GM18511 (cell line): ENCODE results near the gene ADCY3.

ENCODE experiments used
- ATAC-seq: cut with Tn5 transposase; IDR thresholded peaks from one replicate; pipeline ENCODE4 v1.9.1; 2021; ENCODE audit warnings: mild to moderate bottlenecking, moderate library complexity; ENCODE audit not compliant: unreplicated experiment

The ADCY3 gene

DNA sequence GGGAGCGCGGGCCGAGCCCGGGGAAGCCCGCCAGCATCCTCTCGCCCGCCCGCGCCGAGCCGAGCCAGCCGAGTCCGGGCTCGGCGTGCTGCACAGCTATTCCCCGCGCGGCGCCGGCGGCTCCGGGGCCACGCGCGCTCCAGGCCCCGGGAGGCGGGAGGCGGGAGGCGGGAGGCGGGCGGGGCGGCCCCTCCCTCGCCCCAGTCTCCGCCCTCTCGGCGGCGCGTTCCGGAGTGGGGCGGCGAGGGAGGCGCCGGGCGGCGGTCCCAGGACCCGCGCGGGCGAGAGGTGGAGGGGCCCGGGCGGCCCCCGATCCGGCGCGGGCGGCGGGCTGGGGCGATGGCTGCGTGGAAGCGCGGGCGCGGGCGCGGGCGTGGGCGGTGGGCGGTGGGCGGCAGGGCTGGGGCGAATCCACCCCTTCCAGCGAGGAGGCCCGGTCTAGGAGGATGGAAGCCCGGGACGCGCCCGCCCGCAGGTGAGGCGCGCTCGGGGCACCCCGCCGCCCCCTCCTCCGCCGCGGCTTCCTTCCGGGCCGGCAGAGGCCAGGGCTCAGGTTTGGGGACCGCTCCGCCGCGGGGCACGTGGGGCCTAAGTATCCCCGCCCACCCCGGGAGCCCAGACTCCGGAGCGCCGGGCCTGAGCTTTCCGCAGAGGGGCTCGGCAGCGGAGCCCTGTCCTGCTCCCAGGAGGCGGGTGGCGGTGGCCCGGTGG lies at the start of gene ADCY3:
ADCY3 (minus strand) TSS at position 140 of the 711 bp plus-strand sequence. CDS start 1,250 bp downstream, outside the sequence.
- peak; percentile 65 for ATAC-seq

DNA sequence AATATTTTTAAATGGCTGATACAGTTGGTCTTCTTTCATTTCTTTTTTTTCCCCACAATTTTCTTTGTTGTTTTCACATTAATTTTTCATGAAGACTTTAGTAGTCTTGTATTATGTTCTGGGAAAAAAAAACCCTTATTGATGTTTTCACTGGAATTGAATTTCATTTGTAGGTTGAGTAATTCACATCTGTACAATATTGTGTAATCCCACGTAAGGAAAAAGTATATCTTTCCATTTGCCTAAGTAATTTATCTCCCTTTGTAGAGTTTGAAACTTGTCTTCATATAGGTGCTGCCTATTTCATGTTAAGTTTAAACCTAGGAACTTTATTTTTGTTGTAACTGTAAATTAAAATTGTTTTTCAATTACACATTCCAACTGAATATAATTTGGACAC lies 49.7 kb upstream of the ADCY3 start:
- no peak for ATAC-seq

DNA sequence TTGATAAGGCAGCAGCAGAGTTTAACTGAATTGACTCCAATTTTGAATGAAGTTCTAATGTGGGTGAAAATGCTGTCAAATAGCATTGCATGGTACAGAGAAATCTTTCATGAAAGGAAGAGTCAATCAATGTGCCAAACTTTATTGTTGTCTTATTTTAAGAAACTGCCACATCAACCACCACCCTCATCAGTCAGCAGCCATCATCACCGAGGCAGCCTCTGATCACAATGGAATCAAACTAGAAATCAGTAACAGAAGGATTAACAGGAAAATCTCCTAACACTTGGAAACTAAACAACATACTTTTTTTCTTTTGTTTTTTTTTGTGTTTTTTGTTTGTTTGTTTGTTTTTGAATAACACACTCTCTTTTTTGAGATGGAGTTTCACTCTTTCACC lies 41.9 kb upstream of the ADCY3 start:
- ATAC-seq, result no peak

DNA sequence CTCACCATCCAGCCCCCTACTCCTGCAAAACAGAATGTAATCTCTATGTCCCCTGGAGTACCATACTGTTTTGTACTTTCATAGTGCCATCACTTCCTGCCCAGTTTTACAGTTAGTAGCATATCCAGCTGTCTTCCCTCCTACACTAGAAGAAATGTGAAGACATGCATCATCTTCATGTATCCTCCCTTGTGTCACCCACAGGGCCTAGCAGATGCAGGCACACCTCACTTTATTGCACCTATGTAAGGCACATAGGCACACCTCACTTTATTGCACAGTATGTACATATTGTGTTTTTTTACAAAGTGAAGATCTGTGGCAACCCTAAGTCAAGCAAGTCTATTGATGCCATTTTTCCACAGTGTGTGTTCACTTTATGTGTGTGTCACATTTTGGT lies 39.7 kb upstream of the ADCY3 start:
- no peak for ATAC-seq

DNA sequence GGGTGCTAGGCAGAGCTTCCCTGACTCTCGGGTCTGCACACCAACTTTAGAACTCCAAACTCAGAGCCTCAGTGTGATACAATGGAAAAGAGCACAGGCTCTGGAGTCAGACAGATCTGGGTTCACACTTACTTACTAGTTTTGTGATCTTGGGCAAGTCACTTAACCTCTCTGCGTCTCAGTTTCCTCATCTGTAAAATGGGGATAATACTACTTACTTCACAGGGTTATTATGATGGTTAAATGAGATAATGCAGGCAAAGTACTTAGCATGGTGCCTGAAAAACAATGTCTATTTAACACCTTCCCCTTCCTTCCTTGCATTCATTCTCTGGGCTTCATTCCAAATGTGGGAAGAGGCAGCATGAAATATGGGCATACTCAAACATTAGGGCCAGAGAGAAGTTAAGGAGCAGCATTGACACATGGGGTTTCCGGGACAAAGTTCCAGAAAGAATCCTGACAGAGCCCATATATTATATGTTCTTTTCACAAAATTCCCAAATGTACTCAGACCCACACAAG lies 38.4 kb upstream of the ADCY3 start:
- ATAC-seq, result no peak

DNA sequence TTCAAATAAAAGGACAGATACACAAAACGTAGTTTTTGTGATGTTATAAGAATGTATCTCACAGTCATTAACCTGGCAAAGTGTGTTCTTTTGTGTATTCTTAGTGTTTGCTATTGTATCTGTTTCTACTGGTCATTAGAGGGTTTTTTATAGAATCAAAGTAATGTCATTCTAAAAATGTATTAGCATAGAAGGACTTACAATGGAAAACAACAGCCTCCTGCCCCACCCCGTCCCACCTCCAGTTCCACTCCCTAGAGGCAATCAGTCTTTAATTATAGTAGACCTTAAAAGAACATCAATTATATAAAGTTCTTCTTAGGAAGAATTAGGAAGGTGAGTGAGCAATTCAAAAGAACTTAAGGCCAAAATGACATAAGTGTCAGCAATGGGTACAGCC lies 37.9 kb upstream of the ADCY3 start:
- ATAC-seq, result no peak

DNA sequence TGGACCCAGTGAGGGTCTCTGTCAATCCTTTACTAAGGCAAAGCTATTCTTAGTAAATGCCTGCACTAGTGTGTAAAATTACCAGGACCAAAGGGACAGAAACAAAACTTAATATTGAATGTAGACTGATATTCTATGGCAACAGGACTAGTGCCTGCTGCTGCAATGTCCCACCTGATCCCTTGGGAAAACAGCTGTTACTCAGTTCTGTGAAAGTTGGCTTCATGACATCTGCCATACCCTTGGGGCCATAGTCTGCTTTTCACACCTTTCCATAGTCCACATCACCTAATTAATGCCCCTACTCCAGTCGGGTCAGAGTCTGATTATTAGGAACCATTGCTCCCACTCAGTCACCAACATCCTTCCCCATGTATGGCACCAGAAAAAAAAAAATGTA lies 37.2 kb upstream of the ADCY3 start:
- ATAC-seq, result no peak

DNA sequence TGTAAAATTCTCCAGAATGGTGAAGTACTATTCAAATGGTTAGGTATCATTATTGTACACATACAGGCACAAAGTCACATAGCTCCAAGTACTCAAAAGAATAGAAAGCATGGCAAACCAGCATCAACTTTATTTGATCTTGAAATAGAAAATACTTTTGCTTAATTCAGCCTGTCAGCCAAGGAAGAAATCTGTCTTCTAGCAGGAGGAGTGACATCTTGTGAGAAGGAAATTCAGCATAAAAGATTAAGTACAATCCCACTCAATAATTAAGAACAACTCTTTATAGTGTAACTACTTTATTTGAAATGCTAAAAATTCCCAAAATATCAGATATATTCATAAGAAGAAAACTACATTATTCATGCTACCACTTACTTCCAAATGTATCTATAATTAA lies 35.9 kb upstream of the ADCY3 start:
- no peak for ATAC-seq

DNA sequence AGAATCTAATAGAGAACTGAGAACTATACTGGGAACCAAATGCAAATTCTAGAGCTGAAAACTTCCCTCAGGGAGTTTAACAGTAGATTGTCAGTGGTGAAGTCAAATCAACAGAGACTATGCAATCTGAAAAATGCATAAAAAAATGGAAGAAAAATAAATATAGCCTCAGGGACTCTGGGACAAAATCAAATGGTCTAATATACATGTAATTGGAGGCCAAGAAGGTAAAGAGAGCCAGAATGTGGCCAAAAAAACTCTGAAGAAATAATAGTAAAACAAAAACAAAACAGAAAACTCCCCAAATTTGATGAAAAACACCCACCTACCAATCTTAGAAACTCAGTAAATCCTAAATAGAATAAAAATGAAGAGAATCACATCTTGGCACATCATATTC lies 35.2 kb upstream of the ADCY3 start:
- ATAC-seq, result no peak

DNA sequence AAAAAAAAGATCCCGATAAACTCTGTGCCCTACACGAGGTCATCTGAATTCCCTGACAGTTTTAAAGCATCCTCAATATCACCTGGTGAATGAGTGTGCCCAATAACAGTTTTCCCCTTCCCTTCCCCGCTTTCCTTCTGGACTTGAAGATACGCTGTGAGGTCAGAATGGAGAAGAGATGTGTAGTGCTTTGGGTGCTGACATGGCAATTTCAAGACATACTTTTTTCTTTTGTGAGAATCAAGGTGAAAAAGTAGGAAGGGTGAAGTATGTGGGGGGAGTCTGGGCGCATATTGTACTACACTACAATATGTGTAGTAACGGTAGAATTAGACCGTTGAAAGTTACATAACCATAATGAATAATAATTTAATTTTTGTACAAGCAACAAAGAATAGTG lies 30.1 kb upstream of the ADCY3 start:
- ATAC-seq, result no peak

DNA sequence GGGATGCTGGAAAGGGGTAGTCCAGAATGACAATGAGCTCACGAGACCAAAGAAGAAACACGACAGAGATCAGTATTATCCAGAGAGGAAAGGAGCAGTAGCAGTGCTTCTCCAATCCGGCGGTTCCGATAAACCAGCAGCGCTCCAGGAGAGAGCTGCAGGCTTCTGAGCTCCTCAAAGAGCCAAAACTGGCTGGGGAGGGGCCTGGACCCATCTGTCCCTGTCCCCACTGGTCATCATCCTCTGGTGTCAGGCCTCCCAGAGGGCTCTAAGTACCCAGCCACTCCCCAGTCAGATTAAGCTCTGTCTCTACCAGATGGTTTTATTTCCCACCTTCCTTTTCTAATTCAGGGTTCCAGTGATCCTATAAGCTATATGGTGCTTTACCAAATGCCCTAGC lies 28.5 kb upstream of the ADCY3 start:
- no peak for ATAC-seq

DNA sequence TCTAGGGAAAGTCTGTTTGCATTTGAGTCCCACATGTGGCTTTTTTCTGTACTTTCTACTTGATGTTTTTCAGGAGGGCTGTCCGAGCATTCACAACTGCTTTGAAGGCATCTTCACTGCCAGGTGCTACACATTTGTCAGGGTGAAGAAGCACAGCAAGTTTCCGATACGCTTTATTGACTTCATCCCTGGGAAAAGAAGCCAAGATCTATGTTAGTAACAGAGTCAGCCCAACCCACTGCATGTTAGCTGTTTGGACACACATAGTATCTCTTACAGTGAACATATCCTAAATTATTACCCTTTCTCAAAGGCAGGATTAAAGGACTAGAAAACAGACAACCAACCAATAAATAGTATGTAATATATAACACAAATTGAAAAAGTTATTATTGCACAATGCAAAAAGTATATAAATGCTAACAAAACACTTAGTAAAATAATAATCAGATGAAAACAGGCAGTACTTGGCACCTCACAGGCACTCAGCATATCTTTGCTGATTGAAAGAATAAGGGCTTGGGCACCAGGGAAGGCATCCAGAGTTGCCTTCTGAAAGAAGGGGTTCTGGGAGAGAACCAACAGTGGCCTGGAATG lies 27.6 kb upstream of the ADCY3 start:
- ATAC-seq, result no peak

DNA sequence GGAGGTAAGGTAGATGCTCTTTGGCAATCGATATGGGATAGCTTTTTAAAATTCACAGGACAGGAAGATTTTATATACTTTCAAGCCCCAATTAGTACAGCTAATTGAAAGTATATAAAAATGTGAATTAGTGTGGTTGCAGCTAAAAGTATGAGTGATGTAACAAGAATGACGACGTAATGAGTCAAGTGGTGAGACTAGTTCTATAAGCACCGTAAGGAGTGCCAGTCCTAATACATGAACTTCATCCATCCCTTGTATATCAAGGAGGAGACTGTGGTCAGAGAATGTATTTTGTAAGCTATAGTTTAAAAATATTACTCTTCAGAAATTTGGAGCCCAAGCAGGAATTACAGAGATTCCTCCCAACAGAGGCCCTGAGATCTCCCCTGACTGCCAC lies 25.9 kb upstream of the ADCY3 start:
- no peak for ATAC-seq

DNA sequence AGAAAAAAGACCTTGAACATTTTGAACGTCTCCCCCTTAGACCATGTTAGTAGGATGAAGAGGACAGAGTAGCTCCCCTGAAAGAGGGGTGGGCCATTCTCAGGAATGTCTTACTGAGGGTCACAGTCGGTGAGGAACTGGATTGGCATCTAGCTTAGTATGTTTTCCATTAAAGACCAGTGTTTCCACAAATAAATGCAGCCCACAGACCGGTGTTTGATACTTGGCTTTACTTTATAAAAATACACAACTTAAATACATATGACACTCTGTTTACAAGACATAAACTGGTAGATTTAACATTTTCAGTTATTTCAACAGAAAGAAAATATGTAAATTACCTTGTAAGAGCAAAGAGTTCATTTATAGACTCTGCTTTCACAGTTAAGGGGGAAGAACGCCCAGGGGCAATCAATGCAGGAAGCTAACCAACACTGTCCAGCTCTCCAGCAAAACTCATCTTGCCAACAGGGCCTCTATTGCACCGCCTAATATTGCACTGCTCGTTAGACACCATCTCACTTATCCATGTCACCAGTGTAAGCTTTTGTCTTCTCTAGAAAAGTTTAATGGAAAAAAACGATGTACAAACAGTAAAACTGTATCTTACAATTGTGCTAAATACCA lies 23.5 kb upstream of the ADCY3 start:
- ATAC-seq, result no peak

DNA sequence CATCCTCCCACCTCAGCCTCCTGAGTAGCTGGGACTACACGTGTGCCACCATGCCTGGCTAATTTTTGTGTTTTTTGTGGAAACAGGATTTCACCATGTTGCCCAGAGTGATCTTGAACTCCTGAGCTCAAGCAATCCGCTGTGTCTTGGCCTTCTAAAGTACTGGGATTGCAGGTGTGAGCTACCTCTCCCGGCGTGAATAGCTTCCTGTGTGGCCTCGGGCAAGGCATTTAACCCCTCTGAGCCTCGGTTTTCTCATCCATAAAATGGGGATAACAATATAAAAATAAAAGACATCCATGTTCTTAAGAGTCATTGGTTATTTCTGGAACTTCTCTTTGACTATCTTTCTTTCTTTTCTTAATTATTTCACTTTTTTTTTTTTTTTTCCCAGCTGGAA lies 19.3 kb upstream of the ADCY3 start:
- ATAC-seq, result no peak

DNA sequence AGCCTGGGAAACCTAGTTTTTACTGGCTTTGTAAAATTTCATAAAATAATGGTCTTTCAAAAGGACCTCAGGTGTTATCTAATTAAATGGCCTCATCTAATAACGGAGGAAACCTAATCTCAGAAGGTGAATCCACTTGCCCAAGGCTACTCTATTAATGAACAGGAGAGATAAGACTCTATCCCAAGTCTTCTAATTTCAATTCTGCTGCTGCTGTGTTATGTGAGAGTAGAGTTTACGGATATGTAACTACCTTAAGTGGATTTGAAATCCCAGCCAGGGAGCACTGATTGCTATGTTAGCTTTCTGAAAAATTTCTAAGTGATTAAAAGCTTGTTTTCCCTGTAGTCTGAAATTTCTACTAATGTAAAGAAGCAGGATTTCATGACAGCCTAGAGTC lies 17.2 kb upstream of the ADCY3 start:
- ATAC-seq, result no peak

DNA sequence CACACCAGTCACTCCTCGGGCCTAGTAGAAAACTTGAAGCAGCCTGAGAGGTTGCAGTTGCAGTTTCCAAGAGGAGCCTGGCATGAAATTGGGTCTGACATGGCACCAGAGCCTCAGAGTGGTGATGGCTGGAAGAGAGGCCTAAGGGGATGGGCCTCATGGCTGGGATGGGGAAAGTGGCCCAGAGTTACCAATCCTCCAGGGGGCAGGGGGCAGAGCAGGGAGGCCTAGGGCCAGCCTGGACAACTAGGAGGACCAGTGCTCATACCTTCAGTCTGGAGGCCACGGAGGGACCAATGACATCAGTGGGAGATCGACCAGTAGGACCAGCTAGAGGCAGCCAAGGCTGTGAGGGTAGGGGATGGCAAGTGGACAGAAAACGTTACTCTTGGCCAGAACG lies 15.1 kb upstream of the ADCY3 start:
- ATAC-seq, result no peak

DNA sequence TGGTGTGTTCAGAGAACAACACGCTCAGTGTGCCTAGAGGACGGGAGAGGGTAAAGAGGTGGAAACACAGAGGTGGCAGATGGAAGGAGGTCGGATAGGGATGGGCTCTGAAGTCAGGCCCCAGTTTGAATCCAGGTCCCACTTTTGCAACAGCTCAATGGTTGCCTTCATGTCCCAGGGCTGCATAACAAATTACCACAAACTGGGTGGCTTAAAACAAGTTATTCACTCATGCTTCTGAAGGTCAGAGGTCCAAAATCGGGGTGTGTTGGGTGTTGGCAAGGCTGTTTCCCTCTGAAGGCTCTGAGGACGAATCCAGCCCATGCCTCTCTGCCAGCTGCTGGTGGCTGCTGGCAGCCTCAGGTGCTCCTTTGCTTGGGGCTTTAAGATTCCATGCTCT lies 12.7 kb upstream of the ADCY3 start:
- no peak for ATAC-seq

DNA sequence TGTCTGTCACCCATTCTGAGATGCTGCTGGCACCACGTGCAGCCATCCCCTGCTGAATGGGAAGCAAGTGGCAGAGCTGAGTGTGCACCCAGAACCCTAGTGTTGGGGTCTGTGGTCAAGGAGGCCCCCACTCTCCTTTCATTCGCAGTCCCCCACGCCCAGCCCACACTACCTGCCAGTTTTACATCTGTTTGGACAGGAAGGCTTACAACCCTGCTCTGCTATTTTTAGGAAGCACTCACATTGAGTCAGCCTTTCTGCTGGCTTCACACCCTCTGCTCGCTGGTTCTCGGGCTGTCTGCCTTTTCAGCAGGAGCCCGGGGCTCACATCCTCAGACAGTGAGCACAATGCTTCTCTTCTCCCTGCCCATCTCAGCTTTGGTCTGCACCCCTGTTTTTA lies 10.7 kb upstream of the ADCY3 start:
- peak; percentile 85 for ATAC-seq

DNA sequence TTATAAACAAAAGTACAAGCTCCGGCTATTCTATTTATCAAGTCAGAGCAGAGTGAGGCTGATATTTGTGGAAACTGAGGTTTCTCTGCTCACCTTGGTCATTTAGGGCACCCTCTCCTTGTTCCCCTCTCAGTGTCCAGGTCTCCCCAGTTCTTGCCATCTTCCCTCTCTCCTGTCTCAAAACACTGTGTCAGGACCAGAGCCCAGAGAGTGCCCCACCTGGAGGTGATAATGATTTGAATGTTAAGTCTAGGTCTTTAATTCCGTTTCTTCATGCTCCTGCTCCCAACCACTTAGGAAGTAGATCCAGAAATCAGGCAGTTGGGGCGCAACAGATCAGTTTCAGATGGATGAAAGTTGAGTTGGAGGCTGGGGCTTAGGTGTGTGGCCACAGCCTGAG lies 9.2 kb upstream of the ADCY3 start:
- ATAC-seq, result no peak

DNA sequence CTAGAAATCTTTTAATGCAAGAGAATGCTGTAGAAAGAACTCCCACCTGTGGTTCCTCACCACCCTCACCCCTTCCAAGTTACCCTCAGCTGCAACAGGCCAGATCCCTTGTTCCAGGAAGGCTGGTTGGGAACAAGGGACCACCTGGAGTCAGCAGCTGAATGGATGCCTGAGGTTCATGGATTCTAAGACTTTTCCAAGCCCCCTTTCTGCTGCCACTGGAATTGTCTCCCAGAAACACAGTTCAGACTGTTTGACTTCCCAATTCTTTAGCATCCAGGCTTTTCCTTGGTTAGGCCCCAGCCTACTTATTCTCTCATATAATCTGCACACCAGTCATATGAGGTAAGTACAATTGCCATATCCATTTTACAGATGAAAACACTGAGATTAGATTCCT lies 8.0 kb upstream of the ADCY3 start:
- ATAC-seq, result no peak

DNA sequence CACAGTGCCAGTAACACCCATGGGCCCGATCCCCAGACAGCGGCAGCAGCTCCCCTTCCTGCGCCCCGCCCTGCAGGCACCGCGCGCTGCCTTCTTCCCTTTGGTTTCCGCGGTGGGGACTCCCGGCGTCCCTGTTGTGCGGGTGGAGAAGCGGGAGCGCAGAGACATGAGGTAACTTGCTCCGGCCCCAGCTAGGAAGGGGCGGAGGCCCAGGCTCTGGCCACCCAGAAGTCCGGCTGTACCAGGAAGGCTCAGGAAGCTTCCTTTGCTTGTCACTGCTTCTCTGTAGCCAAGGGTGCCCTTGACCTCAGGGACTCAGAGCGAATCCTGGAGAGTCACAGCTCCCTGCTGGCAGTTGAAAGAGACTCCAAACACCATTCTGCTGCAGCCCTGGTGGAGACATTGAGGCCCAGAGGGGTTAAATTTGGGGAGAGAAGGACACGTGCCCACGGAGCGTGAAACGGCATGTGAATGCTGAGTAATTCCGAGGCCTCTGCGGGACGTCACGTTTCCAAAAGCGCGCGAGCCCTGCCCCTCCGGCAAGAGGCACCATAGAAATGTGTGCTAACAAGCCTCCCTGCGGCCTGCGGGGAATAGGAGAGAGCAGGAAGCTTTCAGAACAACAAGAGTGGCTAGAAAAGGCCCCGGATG lies 6.7 kb upstream of the ADCY3 start:
- no peak for ATAC-seq
